Measurements from ENCODE around the gene VWA2.

DNA sequence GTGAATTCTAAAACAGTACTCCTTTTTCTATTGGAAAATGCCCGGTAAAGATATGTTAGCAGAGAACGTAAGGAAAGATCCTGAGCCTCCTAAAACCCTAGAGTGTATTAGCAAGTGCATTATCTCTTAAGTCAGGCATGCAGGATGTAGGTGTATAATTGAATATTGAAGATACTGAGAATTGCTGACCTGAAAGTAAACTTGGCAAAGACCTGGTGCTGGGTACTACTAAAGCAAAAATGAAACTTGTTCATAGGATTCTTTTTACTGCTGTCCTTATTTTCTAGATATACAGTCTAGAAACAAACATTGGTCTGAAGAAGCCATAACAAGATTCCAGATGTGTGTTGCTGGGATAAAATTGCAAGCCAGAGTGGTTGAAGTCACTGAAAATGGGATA, 18.8 kb upstream of the VWA2 start:
- TF ChIP-seq ZBTB8A (tag by site-specific recombination; IDR thresholded peaks at IDR 0.05) (no peak), PRDM4 (tag by site-specific recombination; IDR thresholded peaks at IDR 0.05) (no peak), ZBTB10 (tag by site-specific recombination; IDR thresholded peaks at IDR 0.05) (no peak), TSHZ1 (tag by site-specific recombination; IDR thresholded peaks at IDR 0.05; ENCODE audit: borderline replicate concordance) (no peak), GLIS2 (tag by site-specific recombination; IDR thresholded peaks at IDR 0.05) (no peak), ZEB2 (tag by site-specific recombination; IDR thresholded peaks at IDR 0.05) (no peak), PATZ1 (tag by site-specific recombination; IDR thresholded peaks at IDR 0.05) (no peak), TRIM28 (IDR thresholded peaks at IDR 0.05; ENCODE audit: borderline replicate concordance, low read length) (no peak), INSM2 (tag by site-specific recombination; IDR thresholded peaks at IDR 0.05) (no peak)
- TF ChIP-seq, protein P1, sequence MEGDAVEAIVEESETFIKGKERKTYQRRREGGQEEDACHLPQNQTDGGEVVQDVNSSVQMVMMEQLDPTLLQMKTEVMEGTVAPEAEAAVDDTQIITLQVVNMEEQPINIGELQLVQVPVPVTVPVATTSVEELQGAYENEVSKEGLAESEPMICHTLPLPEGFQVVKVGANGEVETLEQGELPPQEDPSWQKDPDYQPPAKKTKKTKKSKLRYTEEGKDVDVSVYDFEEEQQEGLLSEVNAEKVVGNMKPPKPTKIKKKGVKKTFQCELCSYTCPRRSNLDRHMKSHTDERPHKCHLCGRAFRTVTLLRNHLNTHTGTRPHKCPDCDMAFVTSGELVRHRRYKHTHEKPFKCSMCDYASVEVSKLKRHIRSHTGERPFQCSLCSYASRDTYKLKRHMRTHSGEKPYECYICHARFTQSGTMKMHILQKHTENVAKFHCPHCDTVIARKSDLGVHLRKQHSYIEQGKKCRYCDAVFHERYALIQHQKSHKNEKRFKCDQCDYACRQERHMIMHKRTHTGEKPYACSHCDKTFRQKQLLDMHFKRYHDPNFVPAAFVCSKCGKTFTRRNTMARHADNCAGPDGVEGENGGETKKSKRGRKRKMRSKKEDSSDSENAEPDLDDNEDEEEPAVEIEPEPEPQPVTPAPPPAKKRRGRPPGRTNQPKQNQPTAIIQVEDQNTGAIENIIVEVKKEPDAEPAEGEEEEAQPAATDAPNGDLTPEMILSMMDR (tag by site-specific recombination; IDR thresholded peaks at IDR 0.05) = no peak
